ENCODE results near the gene MRGPRD.

GRCh38 chr11:68996376-68997123 is 15.8 kb upstream of the MRGPRD start:
- TF ChIP-seq CTCF (conservative IDR thresholded peaks at IDR 0.05 in 1 of 2, IDR thresholded peaks at IDR 0.05 in 1 of 2; ENCODE audit: low read depth in 1 of 2, low read length in 2 of 2) (no peak), EZH2 (IDR thresholded peaks at IDR 0.05; ENCODE audit: low read length, missing control alignments) (no peak)

Data from fibroblast of lung (primary cell).